Tibial artery (tissue), 4 donors: ENCODE results near the gene ADD2.

ENCODE experiments used
- DNase-seq, 2 donors: peaks; one replicate each; pipeline ENCODE4 v3.0.0-alpha.2; 2019
- H3K27ac ChIP-seq, 2 donors: fragments of 200-600 bp; sonication (generic) in 1 of 2; 1 replicate in 1 of 2; 2 replicates in 1 of 2; pipeline ENCODE4 v1.5.1; 2018 to 2019; ENCODE audit warnings: mild to moderate bottlenecking in 1 of 2
- H3K27me3 ChIP-seq, 2 donors: fragments of 200-600 bp; sonication (generic) in 1 of 2; one replicate each; pipeline versions ENCODE4 v1.5.1 to v1.6.0; 2016 to 2019
- H3K36me3 ChIP-seq, 3 donors: fragments of 200-600 bp; sonication (generic) in 2 of 3; one replicate each; pipeline ENCODE4 v1.5.1; 2016 to 2019; ENCODE audit warnings: mild to moderate bottlenecking in 2 of 3
- H3K4me1 ChIP-seq, 4 donors: fragments of 200-600 bp; sonication (generic) in 2 of 4; 1 replicate in 3 of 4; 2 replicates in 1 of 4; pipeline ENCODE4 v1.5.1; 2016 to 2019
- H3K4me3 ChIP-seq, 2 donors: fragments of 200-600 bp; sonication (generic) in 1 of 2; 1 replicate in 1 of 2; 2 replicates in 1 of 2; pipeline ENCODE4 v1.5.1; 2018 to 2019; ENCODE audit warnings: mild to moderate bottlenecking in 2 of 2
- H3K9me3 ChIP-seq, 3 donors: fragments of 200-600 bp; sonication (generic) in 1 of 3; one replicate each; pipeline ENCODE4 v1.5.1; 2016 to 2019
- CTCF ChIP-seq, 2 experiments: fragments of 200-600 bp in 1 of 2; fragments of 450-650 bp in 1 of 2; IDR thresholded peaks; one replicate each; pipeline ENCODE4 v1.5.1; 2017 to 2019; ENCODE audit warnings: antibody characterized with exemption in 2 of 2, mild to moderate bottlenecking in 1 of 2, moderate library complexity in 1 of 2
- intact Hi-C: fragments of 100-400 bp; cut with DNase I; formaldehyde crosslinking; loops from one replicate; pipeline ENCODE4 v1.15.0; 2023; ENCODE audit warnings: low total_unique reads

ADD2 gene

DNA sequence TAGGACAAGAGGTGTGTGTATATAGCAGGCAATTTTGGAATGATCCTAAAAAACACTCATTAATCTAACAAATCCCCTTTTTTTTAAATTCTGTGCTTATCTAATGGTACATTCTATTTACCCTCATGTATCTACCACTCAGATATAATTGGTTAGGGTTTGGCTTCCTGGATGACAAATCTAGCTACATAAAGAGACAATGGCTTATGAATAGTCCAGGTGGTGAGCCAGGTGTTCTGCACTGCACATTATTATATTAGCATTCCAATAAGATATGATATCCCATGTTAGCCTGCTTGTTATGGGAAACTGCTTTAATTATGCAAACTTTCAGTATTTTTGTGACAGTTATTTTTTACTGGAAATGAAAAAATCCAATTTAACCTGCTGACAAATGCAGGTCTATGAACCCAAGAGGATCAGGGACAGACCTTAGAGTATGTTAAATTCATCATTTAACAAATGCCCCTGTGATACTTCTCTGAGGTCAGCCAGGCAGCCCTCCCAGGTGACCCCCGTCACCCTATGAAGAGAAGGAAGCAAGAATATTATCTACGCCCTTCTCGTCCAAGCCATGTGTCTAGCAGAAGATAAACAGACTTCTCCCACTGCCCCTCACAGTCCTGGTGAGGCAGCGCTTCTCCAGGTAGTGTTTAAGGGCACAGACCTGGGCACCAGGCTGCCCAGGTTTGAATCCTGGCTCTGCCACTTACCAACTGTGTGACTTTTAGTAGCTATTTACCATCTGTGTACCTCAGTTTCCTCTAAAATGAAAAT is 83.0 kb downstream of the ADD2 start:
- H3K36me3 ChIP-seq = no peaks in the 10 kb centered on the region
- no peaks in the 10 kb centered on the region for H3K9me3 ChIP-seq
- intact Hi-C loops = no loop called here
- H3K4me1 ChIP-seq = no peaks in the 10 kb centered on the region
- peak in 1 of 2 donors; percentile 9 for DNase-seq
- peaks cover 0 to 19% of the 10 kb centered on the region in 2 donors for H3K27me3 ChIP-seq
- H3K4me3 ChIP-seq = no peak overlapping the region
- no peak overlapping the region for H3K27ac ChIP-seq
- TF ChIP-seq CTCF (IDR thresholded peaks at IDR 0.05) = no peak

DNA sequence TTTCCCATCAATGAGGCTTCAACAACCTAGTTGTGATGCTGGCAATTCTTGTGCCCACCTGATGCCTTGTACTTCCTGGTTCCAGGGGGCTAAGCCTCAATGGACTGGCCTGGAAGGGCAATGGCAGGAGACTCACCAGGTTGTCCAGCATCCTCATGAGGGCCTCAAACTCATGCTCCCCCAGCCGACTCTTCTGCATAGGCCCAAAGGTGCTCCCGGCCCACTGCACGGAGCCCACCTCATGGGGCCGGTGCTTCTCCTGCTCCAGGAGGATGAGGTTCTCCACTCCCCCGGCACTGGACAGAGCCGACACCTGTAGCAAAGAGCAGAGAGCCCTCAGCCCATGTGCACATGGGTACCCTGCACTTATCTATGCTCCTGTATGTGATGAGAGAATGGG is 84.5 kb downstream of the ADD2 start:
- TF ChIP-seq CTCF (IDR thresholded peaks at IDR 0.05) = no peak
- intact Hi-C loops = no loop called here
- H3K4me1 ChIP-seq = no peaks in the 10 kb centered on the region
- H3K9me3 ChIP-seq = no peaks in the 10 kb centered on the region
- peak in 1 of 2 donors; percentile 16 for DNase-seq
- H3K27ac ChIP-seq = no peak overlapping the region
- peaks cover 0 to 19% of the 10 kb centered on the region in 2 donors for H3K27me3 ChIP-seq
- H3K36me3 ChIP-seq = no peaks in the 10 kb centered on the region
- no peak overlapping the region for H3K4me3 ChIP-seq

GRCh38 chr2:70680735-70681134 is 87.3 kb downstream of the ADD2 start:
- no peaks in the 10 kb centered on the region for H3K36me3 ChIP-seq
- intact Hi-C loops = no loop called here
- H3K9me3 ChIP-seq = no peaks in the 10 kb centered on the region
- H3K27me3 ChIP-seq = peaks cover 0 to 10% of the 10 kb centered on the region in 2 donors
- TF ChIP-seq CTCF (IDR thresholded peaks at IDR 0.05) = no peak
- DNase-seq = no peak
- H3K27ac ChIP-seq = no peak overlapping the region
- no peaks in the 10 kb centered on the region for H3K4me1 ChIP-seq
- no peak overlapping the region for H3K4me3 ChIP-seq

- Histone ChIP-seq H3K4me1 (no peaks in the 10 kb centered on the region), H3K4me3 (no peak overlapping the region), H3K27me3 (peaks cover 0 to 3% of the 10 kb centered on the region in 2 donors), H3K36me3 (no peaks in the 10 kb centered on the region), H3K27ac (no peak overlapping the region), H3K9me3 (no peaks in the 10 kb centered on the region)
- no peak for TF ChIP-seq CTCF (IDR thresholded peaks at IDR 0.05)
- DNase-seq = no peak
- intact Hi-C loops = no loop called here
Measured at GRCh38 chr2:70679259-70679658, 88.7 kb downstream of the ADD2 start.

- Histone ChIP-seq H3K4me3 (no peak overlapping the region), H3K9me3 (no peaks in the 10 kb centered on the region), H3K36me3 (no peaks in the 10 kb centered on the region), H3K4me1 (no peaks in the 10 kb centered on the region), H3K27ac (no peak overlapping the region), H3K27me3 (peaks cover 0 to 3% of the 10 kb centered on the region in 2 donors)
- no peak for DNase-seq
- intact Hi-C loops = no loop called here
- TF ChIP-seq CTCF (IDR thresholded peaks at IDR 0.05) = no peak
Measured at GRCh38 chr2:70678576-70679143, 89.3 kb downstream of the ADD2 start.
